Spleen (tissue), 11 donors: ENCODE data around the gene HECW1. TPM values are rescaled to one million over a fixed set of nuclear protein-coding genes. Genes with fewer than 3 reads are reported as not detected.

Experiments
- DNase-seq: peaks from one replicate; pipeline ENCODE4 v3.0.0-alpha.2; 2020
- H3K27ac ChIP-seq, 8 donors: fragments of 200-600 bp; sonication (generic) in 7 of 8; 1 replicate in 4 of 8; 2 replicates in 4 of 8; pipeline versions ENCODE4 v1.5.0 to v1.8.0; 2016 to 2021; ENCODE audit warnings: inconsistent platforms in 4 of 8, mild to moderate bottlenecking in 4 of 8, moderate library complexity in 1 of 8
- H3K27me3 ChIP-seq, 7 donors: fragments of 200-600 bp; sonication (generic) in 6 of 7; replicated peaks in 1 of 7; 1 replicate in 4 of 7; 2 replicates in 3 of 7; pipeline versions ENCODE4 v1.5.0 to v1.8.0; 2016 to 2021; ENCODE audit warnings: inconsistent platforms in 3 of 7, mild to moderate bottlenecking in 1 of 7
- H3K36me3 ChIP-seq, 6 donors: fragments of 200-600 bp; sonication (generic) in 5 of 6; 1 replicate in 4 of 6; 2 replicates in 2 of 6; pipeline versions ENCODE4 v1.5.0 to v1.8.0; 2016 to 2021; ENCODE audit warnings: inconsistent platforms in 2 of 6
- H3K4me1 ChIP-seq, 6 donors: fragments of 200-600 bp; sonication (generic) in 5 of 6; 1 replicate in 3 of 6; 2 replicates in 3 of 6; pipeline versions ENCODE4 v1.5.0 to v1.8.0; 2016 to 2021; ENCODE audit warnings: inconsistent platforms in 3 of 6
- H3K4me3 ChIP-seq, 8 donors: fragments of 200-600 bp; sonication (generic) in 7 of 8; 1 replicate in 4 of 8; 2 replicates in 4 of 8; pipeline versions ENCODE4 v1.5.0 to v1.8.0; 2016 to 2021; ENCODE audit warnings: inconsistent platforms in 4 of 8, mild to moderate bottlenecking in 4 of 8, moderate library complexity in 2 of 8
- H3K9me3 ChIP-seq, 8 donors: fragments of 200-600 bp; sonication (generic) in 7 of 8; 1 replicate in 4 of 8; 2 replicates in 4 of 8; pipeline versions ENCODE4 v1.5.0 to v1.8.0; 2016 to 2021; ENCODE audit warnings: inconsistent platforms in 4 of 8
- CTCF ChIP-seq, 11 experiments: fragments of 200-600 bp in 7 of 11; fragments of 450-650 bp in 4 of 11; sonication (generic) in 4 of 11; IDR thresholded peaks in 8 of 11; conservative IDR thresholded peaks in 3 of 11; 1 replicate in 7 of 11; 2 replicates in 4 of 11; pipeline versions ENCODE4 v1.4.0 to v1.8.0; 2016 to 2021; ENCODE audit warnings: antibody characterized with exemption in 11 of 11, inconsistent platforms in 4 of 11, mild to moderate bottlenecking in 1 of 11
- POLR2A ChIP-seq, 3 donors: fragments of 450-650 bp; IDR thresholded peaks; one replicate each; pipeline ENCODE4 v1.5.1; 2017; ENCODE audit warnings: antibody characterized with exemption in 3 of 3, mild to moderate bottlenecking in 1 of 3
- POLR2AphosphoS5 ChIP-seq, 3 donors: sonication (generic); formaldehyde crosslinking; IDR thresholded peaks; one replicate each; pipeline ENCODE4 v1.5.1; 2017; ENCODE audit warnings: antibody characterized with exemption in 3 of 3
- WGBS, 5 donors: extraction: QIAGEN DNeasy Blood & Tissue Kit in 3 of 5; methylation state at CpG; one replicate each; pipeline versions ENCODE4 v1.1.5 to v1.1.7; 2013 to 2018; 5-methylcytosine and 5-hydroxymethylcytosine counted together
- intact Hi-C: fragments of 100-400 bp; cut with DNase I; formaldehyde crosslinking; loops from one replicate; pipeline ENCODE4 v1.15.0; 2023; ENCODE audit warnings: low total_unique reads
- polyA plus RNA-seq, 3 donors: library from polyadenylated mRNA; stranded (reverse); fragments of 200-250 nt; gene quantifications; one replicate each; pipeline ENCODE4 v1.2.1, GENCODE V29; 2013
- total RNA-seq, 7 donors: library from RNA; depleted of rRNA in 3 of 7; stranded (reverse); fragments of >200 nt in 3 of 7; fragmentation: NEBNext Ultra II Directional in 4 of 7; extraction: Animal tissue kit (Norgen Biotek cat#: 25700) in 4 of 7; gene quantifications; one replicate each; pipeline versions ENCODE4 v1.1.0 to v1.2.1, GENCODE V29; 2016 to 2021
- donor health status: healthy with polysubstance abuse.
- donor health status: DM: no; HTN: no; CAD: no; lungs with moderate emphysema.
- donor health status: DM: no; HTN: no; CAD: no.
- donor health status: Bipolar disorder and iron deficiency.
- donor health status: healthy.
- donor health status: DM: no; HTN: no; CAD: no.
- donor health status: DM: yes; HTN: yes; CAD: no.

Gene HECW1
- total and polyA plus RNA-seq, 10 donors, result 0.03 to 1.5 (median 0.40) TPM; not detected in 1

- no peak for DNase-seq
- no peak overlapping the region for H3K4me3 ChIP-seq
- 68 to 87% (median 79%) methylated on average over 8 of the region's 8 CpGs for WGBS, 5 donors
- no peaks in the 10 kb centered on the region for H3K36me3 ChIP-seq
- TF ChIP-seq POLR2AphosphoS5 (IDR thresholded peaks at IDR 0.05) (no peak), POLR2A (IDR thresholded peaks at IDR 0.05) (no peak), CTCF (IDR thresholded peaks at IDR 0.05 in 8 of 11, conservative IDR thresholded peaks at IDR 0.05 in 3 of 11) (no peak)
- H3K27me3 ChIP-seq, result no peaks in the 10 kb centered on the region
- H3K9me3 ChIP-seq, result peaks cover 0 to 10% (median 4%) of the 10 kb centered on the region in 8 donors
- H3K4me1 ChIP-seq, result no peaks in the 10 kb centered on the region
- H3K27ac ChIP-seq, result no peak overlapping the region
- intact Hi-C loops, result no loop called here
These were observed 272.3 kb downstream of the HECW1 start for GRCh38 chr7:43384616-43385308.

GRCh38 chr7:43385309-43385680 lies 272.8 kb downstream of the HECW1 start:
- peaks cover 0 to 10% (median 4%) of the 10 kb centered on the region in 8 donors for H3K9me3 ChIP-seq
- DNase-seq, result no peak

GRCh38 chr7:43385856-43386255 lies 273.4 kb downstream of the HECW1 start:
- WGBS, 5 donors, result 18 to 49% (median 21%) methylated on average over 2 of the region's 2 CpGs

More at GRCh38 chr7:43385309-43385680, 272.8 kb downstream of the HECW1 start:
- no peaks in the 10 kb centered on the region for H3K36me3 ChIP-seq
- H3K27me3 ChIP-seq, result no peaks in the 10 kb centered on the region
- H3K27ac ChIP-seq, result no peak overlapping the region
- intact Hi-C loops, result no loop called here
- H3K4me1 ChIP-seq, result no peaks in the 10 kb centered on the region
- H3K4me3 ChIP-seq, result no peak overlapping the region
- 53 to 96% (median 86%) methylated on average over 1 to 2 of the region's 2 CpGs for WGBS, 5 donors
- TF ChIP-seq POLR2A (IDR thresholded peaks at IDR 0.05) (no peak), POLR2AphosphoS5 (IDR thresholded peaks at IDR 0.05) (no peak), CTCF (IDR thresholded peaks at IDR 0.05 in 8 of 11, conservative IDR thresholded peaks at IDR 0.05 in 3 of 11) (no peak)

More at GRCh38 chr7:43385856-43386255, 273.4 kb downstream of the HECW1 start:
- Histone ChIP-seq H3K36me3 (no peaks in the 10 kb centered on the region), H3K9me3 (peaks cover 0 to 10% (median 4%) of the 10 kb centered on the region in 8 donors), H3K27ac (no peak overlapping the region), H3K27me3 (no peaks in the 10 kb centered on the region), H3K4me3 (no peak overlapping the region), H3K4me1 (no peaks in the 10 kb centered on the region)
- no peak for DNase-seq
- TF ChIP-seq POLR2AphosphoS5 (IDR thresholded peaks at IDR 0.05), result no peak
- no peak for TF ChIP-seq POLR2A (IDR thresholded peaks at IDR 0.05)
- TF ChIP-seq CTCF (IDR thresholded peaks at IDR 0.05 in 8 of 11, conservative IDR thresholded peaks at IDR 0.05 in 3 of 11), result no peak
- intact Hi-C loops, result no loop called here
